Coronary artery (tissue), 2 donors: Measurements from ENCODE around the gene NEUROD6.

Source experiments
- DNase-seq: peaks from one replicate; pipeline ENCODE4 v3.0.0-alpha.2; 2017; ENCODE audit warnings: low spot score
- H3K27ac ChIP-seq, 2 donors: fragments of 200-600 bp; sonication (generic); one replicate each; pipeline ENCODE4 v1.5.1; 2016 to 2019
- H3K4me3 ChIP-seq: fragments of 200-600 bp; sonication (generic); 2 replicates; pipeline ENCODE4 v1.5.1; 2016; ENCODE audit warnings: mild to moderate bottlenecking, moderate library complexity
- CTCF ChIP-seq: fragments of 200-600 bp; sonication (generic); IDR thresholded peaks from one replicate; pipeline ENCODE4 v1.5.1; 2019; ENCODE audit warnings: antibody characterized with exemption

Gene NEUROD6

GRCh38 chr7:31318313-31318712 is 22.2 kb downstream of the NEUROD6 start:
- no peak for TF ChIP-seq CTCF
- no peak for DNase-seq
- no peak overlapping the region for H3K4me3 ChIP-seq
- H3K27ac ChIP-seq = no peak overlapping the region

GRCh38 chr7:31316876-31317275 is 23.6 kb downstream of the NEUROD6 start:
- H3K27ac ChIP-seq = no peak overlapping the region
- no peak for DNase-seq
- TF ChIP-seq CTCF = no peak
- no peak overlapping the region for H3K4me3 ChIP-seq

- Histone ChIP-seq H3K4me3 (no peak overlapping the region), H3K27ac (no peak overlapping the region)
- no peak for TF ChIP-seq CTCF
- DNase-seq = no peak
Observed at GRCh38 chr7:31315758-31316157, 24.8 kb downstream of the NEUROD6 start.

GRCh38 chr7:31314781-31315180 is 25.7 kb downstream of the NEUROD6 start:
- Histone ChIP-seq H3K27ac (no peak overlapping the region), H3K4me3 (no peak overlapping the region)
- no peak for TF ChIP-seq CTCF
- DNase-seq = no peak

- TF ChIP-seq CTCF = no peak
- Histone ChIP-seq H3K4me3 (no peak overlapping the region), H3K27ac (no peak overlapping the region)
- DNase-seq = no peak
Observed at GRCh38 chr7:31312889-31313288, 27.6 kb downstream of the NEUROD6 start.

- Histone ChIP-seq H3K4me3 (no peak overlapping the region), H3K27ac (no peak overlapping the region)
- DNase-seq = no peak
- no peak for TF ChIP-seq CTCF
Observed at GRCh38 chr7:31311552-31311951, 29.0 kb downstream of the NEUROD6 start.

- no peak for TF ChIP-seq CTCF
- Histone ChIP-seq H3K4me3 (no peak overlapping the region), H3K27ac (no peak overlapping the region)
- DNase-seq = no peak
Observed at GRCh38 chr7:31310321-31310935, 30.1 kb downstream of the NEUROD6 start.
